ENCODE data around the gene REM2.

Gene REM2

DNA sequence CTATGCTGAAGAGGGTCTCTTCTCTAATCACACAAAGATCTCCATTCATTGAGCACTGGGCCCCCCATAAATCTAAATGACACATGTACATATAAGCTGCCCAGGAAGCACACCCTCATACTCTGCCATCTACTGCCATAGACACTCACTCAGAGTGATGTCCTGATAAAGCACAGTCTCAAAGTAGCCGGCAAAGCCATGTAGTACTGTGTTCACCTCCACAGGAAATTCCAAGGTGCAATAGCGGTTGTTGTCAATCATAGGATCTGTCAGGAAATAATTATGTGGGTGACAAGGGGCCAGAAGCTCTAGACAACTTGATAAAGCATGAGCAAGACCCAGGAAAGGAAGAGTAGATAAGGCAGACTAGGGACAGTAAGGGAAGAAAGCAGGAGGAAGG is 39.3 kb downstream of the REM2 start:
- no peaks in the 10 kb centered on the region for H3K27me3 ChIP-seq (ENCODE audit: insufficient read depth, poor library complexity, severe bottlenecking)
- no peak overlapping the region for H3K4me3 ChIP-seq (replicated peaks; ENCODE audit: insufficient read depth, low read length)
- no peak for TF ChIP-seq GABPA (IDR thresholded peaks at IDR 0.05; ENCODE audit: low read depth)
- TF ChIP-seq, protein P1, sequence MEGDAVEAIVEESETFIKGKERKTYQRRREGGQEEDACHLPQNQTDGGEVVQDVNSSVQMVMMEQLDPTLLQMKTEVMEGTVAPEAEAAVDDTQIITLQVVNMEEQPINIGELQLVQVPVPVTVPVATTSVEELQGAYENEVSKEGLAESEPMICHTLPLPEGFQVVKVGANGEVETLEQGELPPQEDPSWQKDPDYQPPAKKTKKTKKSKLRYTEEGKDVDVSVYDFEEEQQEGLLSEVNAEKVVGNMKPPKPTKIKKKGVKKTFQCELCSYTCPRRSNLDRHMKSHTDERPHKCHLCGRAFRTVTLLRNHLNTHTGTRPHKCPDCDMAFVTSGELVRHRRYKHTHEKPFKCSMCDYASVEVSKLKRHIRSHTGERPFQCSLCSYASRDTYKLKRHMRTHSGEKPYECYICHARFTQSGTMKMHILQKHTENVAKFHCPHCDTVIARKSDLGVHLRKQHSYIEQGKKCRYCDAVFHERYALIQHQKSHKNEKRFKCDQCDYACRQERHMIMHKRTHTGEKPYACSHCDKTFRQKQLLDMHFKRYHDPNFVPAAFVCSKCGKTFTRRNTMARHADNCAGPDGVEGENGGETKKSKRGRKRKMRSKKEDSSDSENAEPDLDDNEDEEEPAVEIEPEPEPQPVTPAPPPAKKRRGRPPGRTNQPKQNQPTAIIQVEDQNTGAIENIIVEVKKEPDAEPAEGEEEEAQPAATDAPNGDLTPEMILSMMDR (IDR thresholded peaks at IDR 0.05; ENCODE audit: insufficient read depth, low read length) = no peak
- no peak overlapping the region for H3K27ac ChIP-seq (replicated peaks)
- no peak for DNase-seq (ENCODE audit: low read depth in 1 of 2, low spot score in 1 of 2)

DNA sequence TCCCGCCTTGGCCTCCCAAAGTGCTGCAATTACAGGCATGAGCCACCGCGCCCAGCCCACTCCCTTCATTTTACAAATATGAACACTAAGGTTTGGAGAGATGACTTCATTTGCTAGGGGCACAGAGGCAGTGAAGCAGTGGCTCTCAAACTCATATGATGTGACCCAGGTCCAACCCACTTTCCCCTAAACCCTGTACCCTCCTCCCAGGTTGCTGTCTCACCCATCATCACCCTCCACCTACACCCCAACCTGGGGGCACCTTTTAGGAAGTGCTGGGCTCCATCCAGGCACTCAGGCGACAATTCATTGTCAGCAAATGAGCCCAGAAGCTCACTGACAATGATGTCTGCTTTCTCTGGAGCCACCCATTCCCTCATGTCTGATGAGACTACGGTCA is 40.7 kb downstream of the REM2 start:
- Histone ChIP-seq H3K27ac (replicated peaks) (no peak overlapping the region), H3K27me3 (ENCODE audit: insufficient read depth, poor library complexity, severe bottlenecking) (no peaks in the 10 kb centered on the region), H3K4me3 (replicated peaks; ENCODE audit: insufficient read depth, low read length) (no peak overlapping the region)
- TF ChIP-seq SPI1 (IDR thresholded peaks at IDR 0.05; ENCODE audit: borderline replicate concordance, low read depth) = no peak
- no peak for DNase-seq (ENCODE audit: low read depth in 1 of 2, low spot score in 1 of 2)

DNA sequence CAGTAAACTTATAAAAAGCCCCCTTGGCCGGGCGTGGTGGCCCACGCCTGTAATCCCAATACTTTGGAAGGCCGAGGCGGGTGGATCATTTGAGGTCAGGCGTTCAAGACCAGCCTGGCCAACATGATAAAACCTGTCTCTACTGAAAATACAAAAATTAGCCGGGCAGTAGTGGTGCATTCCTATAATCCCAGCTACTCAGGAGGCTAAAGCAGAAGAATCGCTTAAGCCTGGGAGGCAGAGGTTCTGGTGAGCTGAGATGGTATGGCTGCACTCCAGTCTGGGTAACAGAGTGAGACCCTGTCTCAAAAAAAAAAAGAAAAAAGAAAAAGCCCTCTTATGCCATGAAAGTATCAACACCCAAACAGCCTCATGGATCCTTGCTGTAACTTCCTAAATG is 42.5 kb downstream of the REM2 start:
- Histone ChIP-seq H3K4me3 (replicated peaks; ENCODE audit: insufficient read depth, low read length) (no peak overlapping the region), H3K27ac (replicated peaks) (no peak overlapping the region), H3K27me3 (ENCODE audit: insufficient read depth, poor library complexity, severe bottlenecking) (no peaks in the 10 kb centered on the region)
- DNase-seq (ENCODE audit: low read depth in 1 of 2, low spot score in 1 of 2) = no peak
- TF ChIP-seq, protein P1 (IDR thresholded peaks at IDR 0.05; ENCODE audit: insufficient read depth, low read length) = no peak
- TF ChIP-seq POLR2AphosphoS5 (IDR thresholded peaks at IDR 0.05; ENCODE audit: low read depth) (no peak), SPI1 (IDR thresholded peaks at IDR 0.05; ENCODE audit: borderline replicate concordance, low read depth) (no peak), GABPA (IDR thresholded peaks at IDR 0.05; ENCODE audit: low read depth) (no peak)
- TF ChIP-seq, protein P2, sequence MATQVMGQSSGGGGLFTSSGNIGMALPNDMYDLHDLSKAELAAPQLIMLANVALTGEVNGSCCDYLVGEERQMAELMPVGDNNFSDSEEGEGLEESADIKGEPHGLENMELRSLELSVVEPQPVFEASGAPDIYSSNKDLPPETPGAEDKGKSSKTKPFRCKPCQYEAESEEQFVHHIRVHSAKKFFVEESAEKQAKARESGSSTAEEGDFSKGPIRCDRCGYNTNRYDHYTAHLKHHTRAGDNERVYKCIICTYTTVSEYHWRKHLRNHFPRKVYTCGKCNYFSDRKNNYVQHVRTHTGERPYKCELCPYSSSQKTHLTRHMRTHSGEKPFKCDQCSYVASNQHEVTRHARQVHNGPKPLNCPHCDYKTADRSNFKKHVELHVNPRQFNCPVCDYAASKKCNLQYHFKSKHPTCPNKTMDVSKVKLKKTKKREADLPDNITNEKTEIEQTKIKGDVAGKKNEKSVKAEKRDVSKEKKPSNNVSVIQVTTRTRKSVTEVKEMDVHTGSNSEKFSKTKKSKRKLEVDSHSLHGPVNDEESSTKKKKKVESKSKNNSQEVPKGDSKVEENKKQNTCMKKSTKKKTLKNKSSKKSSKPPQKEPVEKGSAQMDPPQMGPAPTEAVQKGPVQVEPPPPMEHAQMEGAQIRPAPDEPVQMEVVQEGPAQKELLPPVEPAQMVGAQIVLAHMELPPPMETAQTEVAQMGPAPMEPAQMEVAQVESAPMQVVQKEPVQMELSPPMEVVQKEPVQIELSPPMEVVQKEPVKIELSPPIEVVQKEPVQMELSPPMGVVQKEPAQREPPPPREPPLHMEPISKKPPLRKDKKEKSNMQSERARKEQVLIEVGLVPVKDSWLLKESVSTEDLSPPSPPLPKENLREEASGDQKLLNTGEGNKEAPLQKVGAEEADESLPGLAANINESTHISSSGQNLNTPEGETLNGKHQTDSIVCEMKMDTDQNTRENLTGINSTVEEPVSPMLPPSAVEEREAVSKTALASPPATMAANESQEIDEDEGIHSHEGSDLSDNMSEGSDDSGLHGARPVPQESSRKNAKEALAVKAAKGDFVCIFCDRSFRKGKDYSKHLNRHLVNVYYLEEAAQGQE (IDR thresholded peaks at IDR 0.05; ENCODE audit: insufficient replicate concordance, low read depth) = no peak

DNA sequence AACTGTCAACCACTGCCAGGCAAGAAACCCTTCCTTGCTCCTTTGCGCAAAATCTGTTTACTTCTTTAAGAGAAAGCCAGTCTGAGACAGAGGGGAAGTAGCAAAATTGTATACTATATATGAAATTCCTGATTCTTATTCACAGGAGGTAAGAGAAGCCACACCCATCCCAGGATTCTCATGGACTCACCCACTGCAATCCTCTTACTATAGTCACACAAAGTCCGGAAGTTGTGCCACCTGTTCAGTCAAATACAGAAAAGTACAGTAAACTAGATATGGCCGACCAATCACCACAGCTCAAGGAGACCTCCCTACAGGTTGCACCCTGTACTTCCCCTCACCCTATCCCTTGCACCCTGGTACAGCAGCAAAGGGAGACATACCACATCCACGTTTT is 43.3 kb downstream of the REM2 start:
- Histone ChIP-seq H3K27me3 (ENCODE audit: insufficient read depth, poor library complexity, severe bottlenecking) (no peaks in the 10 kb centered on the region), H3K27ac (replicated peaks) (no peak overlapping the region), H3K4me3 (replicated peaks; ENCODE audit: insufficient read depth, low read length) (no peak overlapping the region)
- no peak for DNase-seq (ENCODE audit: low read depth in 1 of 2, low spot score in 1 of 2)
- TF ChIP-seq, protein P1 (IDR thresholded peaks at IDR 0.05; ENCODE audit: insufficient read depth, low read length) = no peak
- no peak for TF ChIP-seq POLR2AphosphoS5 (IDR thresholded peaks at IDR 0.05; ENCODE audit: low read depth)
- TF ChIP-seq SPI1 (IDR thresholded peaks at IDR 0.05; ENCODE audit: borderline replicate concordance, low read depth) = no peak
- TF ChIP-seq GABPA (IDR thresholded peaks at IDR 0.05; ENCODE audit: low read depth) = no peak
- TF ChIP-seq, protein P2 (IDR thresholded peaks at IDR 0.05; ENCODE audit: insufficient replicate concordance, low read depth) = no peak
